A549 treated with Mapracorat at 1 μM for 4 hours (cell line): Measurements from ENCODE around the gene SPRR1A. TPM values are rescaled to one million over a fixed set of nuclear protein-coding genes. Genes with fewer than 3 reads are reported as not detected.

ENCODE experiments used
- total RNA-seq: library from RNA; stranded (reverse); fragments of 200-300 nt; extraction: Qiagen RNA extraction; gene quantifications from 5 replicates; pipeline ENCODE4 v1.2.3, GENCODE V29; 2022

The SPRR1A gene
- total RNA-seq: not detected in 5 replicates

GRCh38 chr1:152983743-152984142, at the start of gene SPRR1A:
Gene SPRR1A (plus strand): TSS chr1:152984081. CDS start chr1:152985231, 1,150 bp downstream.

GRCh38 chr1:152946651-152947256, 37.1 kb upstream of the SPRR1A start, which contains the start of gene SPRR5:
Gene SPRR5 (plus strand): TSS chr1:152947206. CDS start chr1:152948555, 1,349 bp downstream.

GRCh38 chr1:152970495-152970894, 13.4 kb upstream of the SPRR1A start, which contains the start of gene SPRR4:
Gene SPRR4 (plus strand): TSS chr1:152970648. CDS start chr1:152971891, 1,243 bp downstream.

GRCh38 chr1:153001382-153001781, 17.5 kb downstream of the SPRR1A start, which contains the start of gene SPRR3:
Gene SPRR3 (plus strand): TSS chr1:153001749. CDS start chr1:153003021, 1,272 bp downstream.

GRCh38 chr1:153030895-153031294, 47.0 kb downstream of the SPRR1A start, which contains the start of gene SPRR1B:
Gene SPRR1B (plus strand): TSS chr1:153031203. CDS start chr1:153032346, 1,143 bp downstream.

Other genes starting within 250 kb of the SPRR1A start
- gene KPRP, start 226.1 kb upstream of the SPRR1A start, total RNA-seq: not detected in 5 replicates
- not detected in 5 replicates for gene LCE1F, start 208.9 kb upstream of the SPRR1A start, total RNA-seq
- gene LCE1E, start 197.8 kb upstream of the SPRR1A start, total RNA-seq: 0.18 TPM in 1 of 5 replicates, not detected in the others
- not detected in 5 replicates for gene LCE1D, start 187.4 kb upstream of the SPRR1A start, total RNA-seq
- gene LCE1C, start 177.4 kb upstream of the SPRR1A start, total RNA-seq: not detected in 5 replicates
- gene LCE1B, start 172.1 kb upstream of the SPRR1A start, total RNA-seq: not detected in 5 replicates
- not detected in 5 replicates for gene LCE1A, start 156.6 kb upstream of the SPRR1A start, total RNA-seq
- not detected in 5 replicates for gene LCE6A, start 141.2 kb upstream of the SPRR1A start, total RNA-seq
- not detected in 5 replicates for gene LCE7A, start 124.1 kb upstream of the SPRR1A start, total RNA-seq
- gene SMCP, start 105.8 kb upstream of the SPRR1A start, total RNA-seq: not detected in 5 replicates
- gene IVL, start 75.5 kb upstream of the SPRR1A start, total RNA-seq: 0.06 to 0.13 TPM (median 0.10 TPM) in 3 of 5 replicates, not detected in the others
- gene SPRR5, start 36.9 kb upstream of the SPRR1A start, total RNA-seq: not detected in 5 replicates
- gene SPRR4, start 13.4 kb upstream of the SPRR1A start, total RNA-seq: not detected in 5 replicates
- not detected in 5 replicates for gene SPRR3, start 17.7 kb downstream of the SPRR1A start, total RNA-seq
- not detected in 5 replicates for gene SPRR1B, start 47.1 kb downstream of the SPRR1A start, total RNA-seq
- gene SPRR2D, start 57.0 kb downstream of the SPRR1A start, total RNA-seq: not detected in 5 replicates
- gene SPRR2A, start 73.4 kb downstream of the SPRR1A start, total RNA-seq: not detected in 5 replicates
- gene SPRR2B, start 87.5 kb downstream of the SPRR1A start, total RNA-seq: not detected in 5 replicates
- gene SPRR2E, start 110.4 kb downstream of the SPRR1A start, total RNA-seq: not detected in 5 replicates
- not detected in 5 replicates for gene SPRR2F, start 129.4 kb downstream of the SPRR1A start, total RNA-seq
- not detected in 5 replicates for gene SPRR2G, start 166.8 kb downstream of the SPRR1A start, total RNA-seq
- not detected in 5 replicates for gene LELP1, start 219.3 kb downstream of the SPRR1A start, total RNA-seq
- gene PRR9, start 233.5 kb downstream of the SPRR1A start, total RNA-seq: not detected in 5 replicates